Gastroesophageal sphincter (tissue), 3 donors: ENCODE data around the gene ADCYAP1.

Experiments used
- CTCF ChIP-seq, 4 experiments: fragments of 200-600 bp in 2 of 4; fragments of 450-650 bp in 2 of 4; sonication (generic) in 1 of 4; IDR thresholded peaks; one replicate each; pipeline ENCODE4 v1.5.1; 2017 to 2019; ENCODE audit warnings: antibody characterized with exemption in 4 of 4, mild to moderate bottlenecking in 2 of 4, moderate library complexity in 2 of 4
- EP300 ChIP-seq: sonication (generic); formaldehyde crosslinking; IDR thresholded peaks from one replicate; pipeline ENCODE4 v1.6.1; 2017; ENCODE audit warnings: antibody characterized with exemption, mild to moderate bottlenecking
- POLR2A ChIP-seq, 2 donors: fragments of 450-650 bp; IDR thresholded peaks; one replicate each; pipeline ENCODE4 v1.6.1; 2017; ENCODE audit warnings: antibody characterized with exemption in 2 of 2, mild to moderate bottlenecking in 2 of 2, moderate library complexity in 1 of 2

GRCh38 chr18:896315-896714 is 8.4 kb upstream of the ADCYAP1 start:
- TF ChIP-seq POLR2A (IDR thresholded peaks at IDR 0.05), result no peak
- no peak for TF ChIP-seq CTCF (IDR thresholded peaks at IDR 0.05)
- TF ChIP-seq EP300, result no peak
